Measurements from ENCODE around the gene PDE7B. TPM values are rescaled to one million over a fixed set of nuclear protein-coding genes. Genes with fewer than 3 reads are reported as not detected.

The PDE7B gene
- total and polyA plus RNA-seq, 8 donors: 1.3 to 4.7 (median 3.6) TPM

DNA sequence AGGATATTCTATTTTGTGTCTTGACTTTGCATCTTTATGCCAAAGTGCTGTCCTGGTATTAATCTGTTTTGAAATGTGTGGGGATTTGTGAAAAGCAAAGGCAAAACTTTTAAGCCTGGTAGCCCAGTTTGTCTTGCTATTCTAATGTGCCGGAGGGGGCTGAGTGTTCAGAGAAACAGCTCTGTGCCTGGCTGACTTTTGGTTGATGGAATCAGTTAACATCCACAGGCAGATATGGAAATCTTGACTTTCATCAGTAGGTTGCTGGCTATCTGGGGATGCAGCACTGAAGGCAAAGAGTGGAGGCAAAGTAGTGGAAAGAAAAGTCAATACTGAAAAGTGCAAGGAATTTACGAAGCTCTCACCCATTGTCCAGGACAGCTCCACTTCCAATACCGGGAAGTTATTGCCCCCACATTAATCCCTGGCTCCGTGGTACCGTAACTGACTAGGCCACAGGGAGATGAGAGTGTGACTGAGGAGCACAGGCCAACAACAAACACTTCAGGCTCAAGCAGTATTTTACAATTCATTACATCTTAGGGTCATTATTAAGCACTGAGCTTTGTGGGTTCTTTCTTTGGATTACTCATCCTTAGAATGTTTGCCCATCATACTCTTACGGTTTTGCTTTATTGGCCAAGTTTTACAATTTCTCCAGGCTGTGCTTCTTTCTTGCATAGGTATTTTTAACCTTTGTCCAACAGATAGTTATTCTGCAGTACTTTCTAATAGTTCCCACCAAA lies 234.0 kb downstream of the PDE7B start:
- H3K36me3 ChIP-seq: no peaks in the 10 kb centered on the region
- DNase-seq (no peak), ATAC-seq (peak; percentile 77)
- intact Hi-C loops (cut with DNase I): no loop called here
- no peak overlapping the region for H3K4me3 ChIP-seq
- no peak for TF ChIP-seq CTCF (IDR thresholded peaks at IDR 0.05)
- H3K27me3 ChIP-seq: no peaks in the 10 kb centered on the region
- no peak overlapping the region for H3K27ac ChIP-seq
- peaks cover 0 to 14% of the 10 kb centered on the region in 2 donors for H3K4me1 ChIP-seq
- H3K9me3 ChIP-seq: no peaks in the 10 kb centered on the region

- no peak for TF ChIP-seq CTCF (IDR thresholded peaks at IDR 0.05)
- intact Hi-C loops (cut with DNase I): no loop called here
- ATAC-seq: no peak
- no peaks in the 10 kb centered on the region for H3K36me3 ChIP-seq
- H3K4me1 ChIP-seq: peaks cover 0 to 14% of the 10 kb centered on the region in 2 donors
- H3K27ac ChIP-seq: no peak overlapping the region
- H3K4me3 ChIP-seq: no peak overlapping the region
- H3K9me3 ChIP-seq: no peaks in the 10 kb centered on the region
- no peaks in the 10 kb centered on the region for H3K27me3 ChIP-seq
- DNase-seq: peak in 2 of 4 donors; percentile 69 to 72
Measured at GRCh38 chr6:136086686-136087085, 235.2 kb downstream of the PDE7B start.

DNA sequence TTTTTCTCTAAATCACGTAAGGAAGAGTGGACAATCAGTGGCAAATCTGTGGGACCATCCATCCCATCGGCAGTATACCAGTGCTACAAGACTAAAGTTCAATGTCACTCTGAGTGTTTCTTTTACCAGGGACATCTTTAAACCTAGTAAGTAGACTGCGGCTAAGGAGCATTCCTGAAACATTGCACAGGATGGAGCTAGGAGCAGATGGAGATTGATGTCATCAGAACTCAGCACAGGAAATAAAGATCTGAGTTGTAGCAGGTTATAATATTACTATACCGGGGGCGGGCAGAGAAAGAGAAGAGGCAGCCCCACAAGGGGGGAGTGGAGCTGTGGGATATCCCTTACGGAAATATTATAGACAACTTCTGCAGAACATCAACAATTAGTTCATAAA lies 236.5 kb downstream of the PDE7B start:
- no peak overlapping the region for H3K27ac ChIP-seq
- no peak overlapping the region for H3K4me3 ChIP-seq
- ATAC-seq (no peak), DNase-seq (no peak)
- TF ChIP-seq CTCF (IDR thresholded peaks at IDR 0.05): no peak
- no peaks in the 10 kb centered on the region for H3K27me3 ChIP-seq
- H3K4me1 ChIP-seq: peaks cover 0 to 13% of the 10 kb centered on the region in 2 donors
- H3K36me3 ChIP-seq: no peaks in the 10 kb centered on the region
- H3K9me3 ChIP-seq: no peaks in the 10 kb centered on the region
- intact Hi-C loops (cut with DNase I): no loop called here

DNA sequence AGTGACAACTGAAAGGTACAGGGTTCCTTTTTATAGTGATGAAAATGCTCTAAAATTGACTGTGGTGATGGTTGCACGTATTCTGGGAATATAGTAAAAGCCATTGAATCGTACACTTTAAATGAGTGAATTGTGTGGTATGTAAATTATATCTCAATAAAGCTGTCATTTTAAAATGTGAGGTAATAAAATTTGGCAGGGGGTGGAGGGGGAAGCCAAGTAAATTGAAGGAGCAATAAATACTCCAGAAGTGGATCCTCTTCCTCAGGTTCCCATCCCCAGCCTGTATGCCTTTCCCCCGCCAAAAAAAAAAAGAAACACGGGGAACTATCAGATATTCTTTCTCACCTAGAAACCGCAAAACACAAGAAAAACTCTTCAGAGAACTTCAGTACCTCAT lies 237.2 kb downstream of the PDE7B start:
- Histone ChIP-seq H3K27me3 (no peaks in the 10 kb centered on the region), H3K4me1 (peaks cover 0 to 6% of the 10 kb centered on the region in 2 donors), H3K9me3 (peaks cover 0 to 1% of the 10 kb centered on the region in 2 donors), H3K27ac (no peak overlapping the region), H3K36me3 (no peaks in the 10 kb centered on the region), H3K4me3 (no peak overlapping the region)
- intact Hi-C loops (cut with DNase I): no loop called here
- ATAC-seq: no peak
- no peak for DNase-seq
- no peak for TF ChIP-seq CTCF (IDR thresholded peaks at IDR 0.05)

DNA sequence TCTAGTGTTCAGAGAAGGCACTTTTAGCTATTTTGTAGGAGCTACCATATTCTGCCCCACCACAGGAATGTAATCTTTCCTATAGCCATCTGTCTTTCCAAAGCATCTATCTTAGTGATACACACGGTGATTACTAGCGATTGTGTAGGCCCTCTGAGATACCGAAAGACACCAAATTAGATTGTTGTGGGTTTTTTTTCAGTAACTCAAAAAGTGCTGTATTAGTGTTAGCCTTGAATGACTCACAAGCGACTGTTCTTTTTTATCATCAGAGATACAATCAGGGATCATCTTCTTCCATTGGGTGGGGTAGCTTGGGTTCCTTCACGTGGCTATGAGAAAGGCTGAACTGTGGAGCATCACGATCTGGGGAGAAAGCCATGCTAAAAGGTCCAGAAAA lies 238.4 kb downstream of the PDE7B start:
- Histone ChIP-seq H3K27ac (no peak overlapping the region), H3K27me3 (no peaks in the 10 kb centered on the region), H3K36me3 (no peaks in the 10 kb centered on the region), H3K4me1 (no peaks in the 10 kb centered on the region), H3K4me3 (no peak overlapping the region), H3K9me3 (peaks cover 0 to 3% of the 10 kb centered on the region in 2 donors)
- intact Hi-C loops (cut with DNase I): no loop called here
- ATAC-seq: no peak
- TF ChIP-seq CTCF (IDR thresholded peaks at IDR 0.05): no peak
- no peak for DNase-seq
